ENCODE results near the gene SEMA5B. TPM values are rescaled to one million over a fixed set of nuclear protein-coding genes. Genes with fewer than 3 reads are reported as not detected.

Gene SEMA5B
- total RNA-seq, 1 experiment from 2014 or later, result 9.4 TPM

DNA sequence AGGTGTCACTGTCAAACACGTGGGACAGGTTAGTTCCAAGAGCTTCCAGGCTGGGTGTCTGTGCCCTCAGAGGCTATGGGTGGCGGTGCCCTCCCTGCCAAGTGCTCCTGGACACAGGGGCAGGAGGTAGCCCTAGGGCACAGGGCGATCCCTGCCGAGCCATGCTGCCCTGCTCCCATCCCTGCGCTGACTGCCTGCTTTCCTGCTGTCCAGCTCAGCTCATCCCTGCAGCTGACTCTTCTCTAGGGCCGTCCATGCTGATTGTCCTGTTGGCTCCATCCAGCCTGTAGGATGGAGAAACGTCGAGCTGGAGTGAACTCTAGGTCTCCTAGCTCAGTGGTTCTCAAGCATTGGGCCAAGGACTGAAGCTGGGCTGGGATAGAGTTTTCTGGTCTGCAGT is 42.9 kb upstream of the SEMA5B start:
- Histone ChIP-seq H3K4ac (ENCODE audit: low read depth, low read length) (no peak overlapping the region), H4K8ac (replicated peaks; ENCODE audit: insufficient read length, low read depth, low read length) (no peak overlapping the region), H3K4me2 (ENCODE audit: insufficient read depth, insufficient read length, low read length) (no peak overlapping the region), H3K79me2 (ENCODE audit: insufficient read depth, low read length) (peaks cover 24% of the 10 kb centered on the region; the same call in 1 of the 2 replicates), H2BK5ac (ENCODE audit: insufficient read length, low read length) (no peak overlapping the region), H3K27ac (ENCODE audit: insufficient read length, low read depth, low read length) (no peak overlapping the region), H3K9me3 (ENCODE audit: control insufficient read depth, low read depth, low read length) (no peaks in the 10 kb centered on the region), H2BK15ac (ENCODE audit: low read depth, low read length) (no peak overlapping the region), H3K4me1 (ENCODE audit: insufficient read depth, low read length) (peaks cover 7% of the 10 kb centered on the region; the same call in 1 of the 2 replicates), H3K23me2 (ENCODE audit: insufficient read length, low read depth, low read length, poor library complexity, severe bottlenecking) (peaks cover 18% of the 10 kb centered on the region), H3K18ac (ENCODE audit: insufficient read length, low read depth, low read length) (no peak overlapping the region), H3K9ac (ENCODE audit: extremely low read depth, insufficient read length, low read length) (no peak overlapping the region), H4K91ac (ENCODE audit: insufficient read length, low read depth, low read length) (no peak overlapping the region), H3K27me3 (ENCODE audit: insufficient read depth, low read length) (no peaks in the 10 kb centered on the region; the same call in 1 of the 2 replicates), H2AFZ (ENCODE audit: low read length) (no peak overlapping the region), H3K14ac (ENCODE audit: insufficient read depth, low read length) (no peak overlapping the region), H2BK120ac (ENCODE audit: low read depth, low read length, poor library complexity, severe bottlenecking) (no peak overlapping the region), H3K79me1 (ENCODE audit: insufficient read depth, low read depth, low read length, poor library complexity, severe bottlenecking) (peaks cover 7% of the 10 kb centered on the region), H3K23ac (ENCODE audit: insufficient read length, low read depth, low read length) (no peak overlapping the region), H4K5ac (ENCODE audit: insufficient read length, low read depth, low read length) (no peak overlapping the region), H2BK12ac (ENCODE audit: insufficient read length, low read depth, low read length) (no peak overlapping the region), H4K20me1 (ENCODE audit: control insufficient read depth, insufficient read depth, insufficient read length) (no peaks in the 10 kb centered on the region), H2BK20ac (ENCODE audit: low read depth, low read length, poor library complexity, severe bottlenecking) (no peak overlapping the region), H3T11ph (ENCODE audit: low read length) (no peak overlapping the region), H3K56ac (ENCODE audit: insufficient read length, low read depth, low read length) (no peak overlapping the region), H2AK5ac (ENCODE audit: insufficient read length, low read length) (no peak overlapping the region)
- H3K4me3 Mint-ChIP-seq, result no peak overlapping the region; a peak in 1 of 5 replicates
- H3K27ac Mint-ChIP-seq, result peak overlapping the region in 1 of 3 experiments; percentile 72; a peak in 2 of 7 replicates
- H3K4me1 Mint-ChIP-seq, result peaks cover 34 to 49% of the 10 kb centered on the region in 2 experiments
- DNase-seq, result peak; percentile 28
- no peaks in the 10 kb centered on the region; a peak in 1 of 7 replicates for H3K36me3 Mint-ChIP-seq (ENCODE audit: insufficient read depth in 1 of 3, low read depth in 3 of 3)
- peaks cover 5 to 6% of the 10 kb centered on the region in 2 experiments; a peak in 3 of 5 replicates for H3K9me3 Mint-ChIP-seq
- TF ChIP-seq, protein P1, sequence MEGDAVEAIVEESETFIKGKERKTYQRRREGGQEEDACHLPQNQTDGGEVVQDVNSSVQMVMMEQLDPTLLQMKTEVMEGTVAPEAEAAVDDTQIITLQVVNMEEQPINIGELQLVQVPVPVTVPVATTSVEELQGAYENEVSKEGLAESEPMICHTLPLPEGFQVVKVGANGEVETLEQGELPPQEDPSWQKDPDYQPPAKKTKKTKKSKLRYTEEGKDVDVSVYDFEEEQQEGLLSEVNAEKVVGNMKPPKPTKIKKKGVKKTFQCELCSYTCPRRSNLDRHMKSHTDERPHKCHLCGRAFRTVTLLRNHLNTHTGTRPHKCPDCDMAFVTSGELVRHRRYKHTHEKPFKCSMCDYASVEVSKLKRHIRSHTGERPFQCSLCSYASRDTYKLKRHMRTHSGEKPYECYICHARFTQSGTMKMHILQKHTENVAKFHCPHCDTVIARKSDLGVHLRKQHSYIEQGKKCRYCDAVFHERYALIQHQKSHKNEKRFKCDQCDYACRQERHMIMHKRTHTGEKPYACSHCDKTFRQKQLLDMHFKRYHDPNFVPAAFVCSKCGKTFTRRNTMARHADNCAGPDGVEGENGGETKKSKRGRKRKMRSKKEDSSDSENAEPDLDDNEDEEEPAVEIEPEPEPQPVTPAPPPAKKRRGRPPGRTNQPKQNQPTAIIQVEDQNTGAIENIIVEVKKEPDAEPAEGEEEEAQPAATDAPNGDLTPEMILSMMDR (conservative IDR thresholded peaks at IDR 0.05), result no peak
- WGBS (ENCODE audit: extremely low coverage, insufficient read length, low lambda C conversion rate), result no CpG with 5 or more reads among the region's 8 CpGs
- H3K27me3 Mint-ChIP-seq (ENCODE audit: low read depth), result peaks cover 18% of the 10 kb centered on the region

Data from H9 (cell line).